Liver (tissue), 9 donors: Measurements from ENCODE around the gene ANKRD65. TPM values are rescaled to one million over a fixed set of nuclear protein-coding genes. Genes with fewer than 3 reads are reported as not detected.
A peak's percentile ranks its signal among the peaks of the same experiment; 100 is the strongest.
"Not testable (repeated sequence)": the region's sequence is repeated elsewhere in the genome, so short reads cannot be mapped to it uniquely, and the experiment has no call there.

ENCODE experiments used
- DNase-seq: peaks from one replicate; pipeline ENCODE4 v3.0.0-alpha.2; 2017; ENCODE audit warnings: low spot score
- H3K27ac ChIP-seq, 2 donors: one replicate each; pipeline ENCODE4 v1.7.0; 2013; ENCODE audit warnings: inconsistent platforms in 2 of 2, low read length in 2 of 2, control low read depth in 1 of 2, low read depth in 1 of 2, mild to moderate bottlenecking in 1 of 2
- H3K27me3 ChIP-seq, 4 donors: one replicate each; pipeline versions ENCODE4 v1.6.1 to v1.7.0; 2013; ENCODE audit warnings: low read length in 3 of 4, inconsistent platforms in 1 of 4, mild to moderate bottlenecking in 1 of 4, moderate library complexity in 1 of 4; ENCODE audit not compliant: control insufficient read depth in 4 of 4, insufficient read depth in 4 of 4
- H3K36me3 ChIP-seq, 4 donors: one replicate each; pipeline versions ENCODE4 v1.6.1 to v1.7.0; 2013; ENCODE audit warnings: low read length in 3 of 4, mild to moderate bottlenecking in 3 of 4, low read depth in 1 of 4, moderate library complexity in 1 of 4; ENCODE audit not compliant: control insufficient read depth in 4 of 4, insufficient read depth in 3 of 4
- H3K4me1 ChIP-seq, 4 donors: one replicate each; pipeline versions ENCODE4 v1.6.1 to v1.7.0; 2013; ENCODE audit warnings: low read length in 3 of 4, mild to moderate bottlenecking in 3 of 4, moderate library complexity in 1 of 4; ENCODE audit not compliant: control insufficient read depth in 4 of 4, insufficient read depth in 4 of 4
- H3K4me3 ChIP-seq, 3 donors: one replicate each; pipeline versions ENCODE4 v1.6.1 to v1.7.0; 2013; ENCODE audit warnings: low read length in 3 of 3, control low read depth in 1 of 3, low read depth in 1 of 3, mild to moderate bottlenecking in 1 of 3
- H3K9ac ChIP-seq, 2 donors: one replicate each; pipeline ENCODE4 v1.7.0; 2013; ENCODE audit warnings: low read length in 2 of 2, mild to moderate bottlenecking in 2 of 2, moderate library complexity in 2 of 2, control low read depth in 1 of 2, low read depth in 1 of 2
- H3K9me3 ChIP-seq, 4 donors: one replicate each; pipeline versions ENCODE4 v1.6.1 to v1.7.0; 2013; ENCODE audit warnings: low read length in 3 of 4; ENCODE audit not compliant: control insufficient read depth in 4 of 4
- CTCF ChIP-seq: fragments of 150-350 bp; IDR thresholded peaks from 2 replicates; pipeline ENCODE4 v1.5.1; 2017; ENCODE audit warnings: improper control_type of control experiment, low read depth, low read length; ENCODE audit not compliant: missing input control
- EGR1 ChIP-seq, 2 donors: IDR thresholded peaks; 2 replicates each; pipeline ENCODE4 v1.6.1; 2016 to 2018; ENCODE audit warnings: antibody characterized with exemption in 2 of 2, low read depth in 2 of 2
- FOXA1 ChIP-seq: IDR thresholded peaks from 2 replicates; pipeline ENCODE4 v1.6.1; 2016; ENCODE audit warnings: antibody characterized with exemption
- FOXA2 ChIP-seq: IDR thresholded peaks from 2 replicates; pipeline ENCODE4 v1.6.1; 2016; ENCODE audit warnings: antibody characterized with exemption
- GABPA ChIP-seq, 2 donors: IDR thresholded peaks in 1 of 2; conservative IDR thresholded peaks in 1 of 2; 2 replicates each; pipeline ENCODE4 v1.6.1; 2016; ENCODE audit warnings: antibody characterized with exemption in 2 of 2, mild to moderate bottlenecking in 1 of 2, moderate library complexity in 1 of 2
- HNF4A ChIP-seq, 2 donors: conservative IDR thresholded peaks; 2 replicates each; pipeline ENCODE4 v1.6.1; 2016; ENCODE audit warnings: antibody characterized with exemption in 2 of 2, mild to moderate bottlenecking in 2 of 2
- HNF4G ChIP-seq: IDR thresholded peaks from 2 replicates; pipeline ENCODE4 v1.6.1; 2016; ENCODE audit warnings: antibody characterized with exemption
- JUND ChIP-seq, 2 donors: IDR thresholded peaks; 2 replicates each; pipeline ENCODE4 v1.6.1; 2016; ENCODE audit warnings: antibody characterized with exemption in 2 of 2
- MAX ChIP-seq: IDR thresholded peaks from 2 replicates; pipeline ENCODE4 v1.6.1; 2016; ENCODE audit warnings: antibody characterized with exemption
- NR2F2 ChIP-seq: IDR thresholded peaks from 2 replicates; pipeline ENCODE4 v1.6.1; 2016; ENCODE audit warnings: antibody characterized with exemption
- RAD21 ChIP-seq, 2 donors: IDR thresholded peaks; 2 replicates each; pipeline ENCODE4 v1.6.1; 2016; ENCODE audit warnings: antibody characterized with exemption in 2 of 2, mild to moderate bottlenecking in 2 of 2
- RXRA ChIP-seq, 2 donors: IDR thresholded peaks; 2 replicates each; pipeline ENCODE4 v1.6.1; 2017 to 2018; ENCODE audit warnings: antibody characterized with exemption in 2 of 2, mild to moderate bottlenecking in 1 of 2
- SP1 ChIP-seq: IDR thresholded peaks from 2 replicates; pipeline ENCODE4 v1.6.1; 2018; ENCODE audit warnings: antibody characterized with exemption, mild to moderate bottlenecking
- TAF1 ChIP-seq: conservative IDR thresholded peaks from 2 replicates; pipeline ENCODE4 v1.6.1; 2016; ENCODE audit warnings: antibody characterized with exemption, mild to moderate bottlenecking
- YY1 ChIP-seq: IDR thresholded peaks from 2 replicates; pipeline ENCODE4 v1.6.1; 2016; ENCODE audit warnings: antibody characterized with exemption, mild to moderate bottlenecking
- whole genome bisulfite sequencing: extraction: QIAGEN DNeasy Blood & Tissue Kit; methylation state at CpG from one replicate; pipeline ENCODE4 v1.1.7; 2013; 5-methylcytosine and 5-hydroxymethylcytosine counted together
- polyA plus RNA-seq, 2 donors: library from polyadenylated mRNA; stranded (reverse) in 1 of 2; unstranded in 1 of 2; fragments of 200-250 nt in 1 of 2; fragments of >200 nt in 1 of 2; fragmentation: Nextera tagmentation in 1 of 2; extraction: Ambion mirVana in 1 of 2; gene quantifications; one replicate each; pipeline versions ENCODE4 v1.2.1 to v1.2.3, GENCODE V29; 2013 to 2015
- total RNA-seq, 2 donors: library from RNA; depleted of rRNA; stranded (reverse); fragments of >200 nt; gene quantifications; one replicate each; pipeline ENCODE4 v1.2.3, GENCODE V29; 2014
- TF ChIP-seq, protein P1 (sequence below): IDR thresholded peaks from 2 replicates; pipeline ENCODE4 v1.6.1; 2016; ENCODE audit warnings: antibody characterized with exemption
- TF ChIP-seq, protein P2 (sequence below): IDR thresholded peaks from 2 replicates; pipeline ENCODE4 v1.6.1; 2016; ENCODE audit warnings: antibody characterized with exemption
- TF ChIP-seq, protein P3 (sequence below): IDR thresholded peaks from 2 replicates; pipeline ENCODE4 v1.6.1; 2016; ENCODE audit warnings: antibody characterized with exemption, mild to moderate bottlenecking
- donor health status: healthy.
- donor health status: healthy.
- donor health status: healthy.
- donor health status: healthy.
- donor health status: healthy.

ANKRD65 gene
- total RNA-seq (under 1 TPM; 0.14 to 0.17 TPM), polyA plus RNA-seq (under 1 TPM; 0.30 to 0.31 TPM)

DNA sequence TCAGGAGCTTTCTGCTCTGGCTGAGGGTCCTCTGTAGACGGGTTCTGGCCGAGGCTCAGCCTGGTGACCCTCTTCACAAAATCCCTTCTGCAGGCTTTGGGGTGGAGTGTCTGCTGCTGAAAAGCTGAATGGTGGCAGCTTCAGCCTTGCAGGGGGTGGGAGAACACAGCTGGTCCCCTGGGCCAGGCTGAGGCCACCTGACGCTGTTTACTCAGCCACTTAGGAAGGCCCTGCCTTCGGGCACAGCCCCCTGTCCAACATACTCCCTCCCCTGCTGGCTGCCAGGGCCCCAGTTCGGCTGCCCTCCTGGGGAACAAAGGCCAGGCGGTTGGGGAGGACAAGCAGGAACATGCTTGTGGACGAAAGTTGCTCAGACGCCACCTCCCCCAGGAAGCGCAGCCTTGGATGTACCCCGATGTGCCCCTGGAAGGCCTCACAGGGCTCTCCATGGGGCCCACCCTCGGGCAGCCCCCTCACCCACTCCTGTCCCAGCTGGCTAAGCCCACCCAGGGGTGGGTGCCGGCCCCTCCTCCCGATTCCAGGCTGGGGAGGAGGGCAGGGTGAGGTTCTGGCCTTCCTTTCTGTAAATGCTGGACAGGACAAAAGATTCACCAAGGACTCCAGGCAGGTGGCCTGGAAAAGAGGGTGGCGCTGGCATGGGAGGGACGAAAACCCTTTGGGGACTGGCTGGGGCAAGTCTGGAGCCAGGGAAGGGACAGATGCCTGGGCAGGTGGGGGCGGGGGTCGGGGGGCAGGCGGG lies at the start of gene ANKRD65:
TSS of gene ANKRD65 (minus strand) at position 130 of the 760 bp plus-strand sequence. CDS start 271 bp downstream, outside the sequence.
- no peak for TF ChIP-seq SP1
- TF ChIP-seq EGR1 (IDR thresholded peaks at IDR 0.05; ENCODE audit: low read depth in 2 of 2) = no peak
- TF ChIP-seq, protein P1, sequence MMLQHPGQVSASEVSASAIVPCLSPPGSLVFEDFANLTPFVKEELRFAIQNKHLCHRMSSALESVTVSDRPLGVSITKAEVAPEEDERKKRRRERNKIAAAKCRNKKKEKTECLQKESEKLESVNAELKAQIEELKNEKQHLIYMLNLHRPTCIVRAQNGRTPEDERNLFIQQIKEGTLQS = no peak
- no peak for TF ChIP-seq HNF4A (conservative IDR thresholded peaks at IDR 0.05)
- TF ChIP-seq, protein P2, sequence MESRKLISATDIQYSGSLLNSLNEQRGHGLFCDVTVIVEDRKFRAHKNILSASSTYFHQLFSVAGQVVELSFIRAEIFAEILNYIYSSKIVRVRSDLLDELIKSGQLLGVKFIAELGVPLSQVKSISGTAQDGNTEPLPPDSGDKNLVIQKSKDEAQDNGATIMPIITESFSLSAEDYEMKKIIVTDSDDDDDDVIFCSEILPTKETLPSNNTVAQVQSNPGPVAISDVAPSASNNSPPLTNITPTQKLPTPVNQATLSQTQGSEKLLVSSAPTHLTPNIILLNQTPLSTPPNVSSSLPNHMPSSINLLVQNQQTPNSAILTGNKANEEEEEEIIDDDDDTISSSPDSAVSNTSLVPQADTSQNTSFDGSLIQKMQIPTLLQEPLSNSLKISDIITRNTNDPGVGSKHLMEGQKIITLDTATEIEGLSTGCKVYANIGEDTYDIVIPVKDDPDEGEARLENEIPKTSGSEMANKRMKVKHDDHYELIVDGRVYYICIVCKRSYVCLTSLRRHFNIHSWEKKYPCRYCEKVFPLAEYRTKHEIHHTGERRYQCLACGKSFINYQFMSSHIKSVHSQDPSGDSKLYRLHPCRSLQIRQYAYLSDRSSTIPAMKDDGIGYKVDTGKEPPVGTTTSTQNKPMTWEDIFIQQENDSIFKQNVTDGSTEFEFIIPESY = no peak
- TF ChIP-seq MAX = no peak
- TF ChIP-seq NR2F2 = no peak
- TF ChIP-seq FOXA1 = no peak
- no peak for TF ChIP-seq CTCF
- no peak for TF ChIP-seq GABPA (IDR thresholded peaks at IDR 0.05 in 1 of 2, conservative IDR thresholded peaks at IDR 0.05 in 1 of 2)
- TF ChIP-seq YY1 = no peak
- no peak for TF ChIP-seq HNF4G
- TF ChIP-seq, protein P3, sequence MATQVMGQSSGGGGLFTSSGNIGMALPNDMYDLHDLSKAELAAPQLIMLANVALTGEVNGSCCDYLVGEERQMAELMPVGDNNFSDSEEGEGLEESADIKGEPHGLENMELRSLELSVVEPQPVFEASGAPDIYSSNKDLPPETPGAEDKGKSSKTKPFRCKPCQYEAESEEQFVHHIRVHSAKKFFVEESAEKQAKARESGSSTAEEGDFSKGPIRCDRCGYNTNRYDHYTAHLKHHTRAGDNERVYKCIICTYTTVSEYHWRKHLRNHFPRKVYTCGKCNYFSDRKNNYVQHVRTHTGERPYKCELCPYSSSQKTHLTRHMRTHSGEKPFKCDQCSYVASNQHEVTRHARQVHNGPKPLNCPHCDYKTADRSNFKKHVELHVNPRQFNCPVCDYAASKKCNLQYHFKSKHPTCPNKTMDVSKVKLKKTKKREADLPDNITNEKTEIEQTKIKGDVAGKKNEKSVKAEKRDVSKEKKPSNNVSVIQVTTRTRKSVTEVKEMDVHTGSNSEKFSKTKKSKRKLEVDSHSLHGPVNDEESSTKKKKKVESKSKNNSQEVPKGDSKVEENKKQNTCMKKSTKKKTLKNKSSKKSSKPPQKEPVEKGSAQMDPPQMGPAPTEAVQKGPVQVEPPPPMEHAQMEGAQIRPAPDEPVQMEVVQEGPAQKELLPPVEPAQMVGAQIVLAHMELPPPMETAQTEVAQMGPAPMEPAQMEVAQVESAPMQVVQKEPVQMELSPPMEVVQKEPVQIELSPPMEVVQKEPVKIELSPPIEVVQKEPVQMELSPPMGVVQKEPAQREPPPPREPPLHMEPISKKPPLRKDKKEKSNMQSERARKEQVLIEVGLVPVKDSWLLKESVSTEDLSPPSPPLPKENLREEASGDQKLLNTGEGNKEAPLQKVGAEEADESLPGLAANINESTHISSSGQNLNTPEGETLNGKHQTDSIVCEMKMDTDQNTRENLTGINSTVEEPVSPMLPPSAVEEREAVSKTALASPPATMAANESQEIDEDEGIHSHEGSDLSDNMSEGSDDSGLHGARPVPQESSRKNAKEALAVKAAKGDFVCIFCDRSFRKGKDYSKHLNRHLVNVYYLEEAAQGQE = no peak
- no peak for TF ChIP-seq RAD21 (IDR thresholded peaks at IDR 0.05)
- TF ChIP-seq JUND (IDR thresholded peaks at IDR 0.05) = no peak
- TF ChIP-seq FOXA2 = no peak
- TF ChIP-seq RXRA (IDR thresholded peaks at IDR 0.05) = no peak
- no peak for TF ChIP-seq TAF1
- peaks cover 0 to 8% (median 3%) of the 10 kb centered on the region in 4 donors for H3K4me1 ChIP-seq
- H3K36me3 ChIP-seq = no peaks in the 10 kb centered on the region
- peak within 1 kb of the TSS in 1 of 3 donors; percentile 49 for H3K4me3 ChIP-seq
- DNase-seq = no peak
- H3K9me3 ChIP-seq = no peaks in the 10 kb centered on the region
- no peak within 1 kb of the TSS for H3K9ac ChIP-seq
- no peaks in the 10 kb centered on the region for H3K27me3 ChIP-seq
- 89% methylated on average over 18 of the region's 18 CpGs for WGBS
- no peak within 1 kb of the TSS for H3K27ac ChIP-seq

- not testable (repeated sequence) for H3K9ac ChIP-seq, DNase-seq, H3K36me3 ChIP-seq, H3K27me3 ChIP-seq, H3K4me3 ChIP-seq, H3K9me3 ChIP-seq, H3K27ac ChIP-seq
- H3K4me1 ChIP-seq = peaks cover 6 to 15% (median 11%) of the 10 kb centered on the region in 4 donors
- 85% methylated on average over 38 of the region's 44 CpGs for WGBS
These were observed 47.3 kb upstream of the ANKRD65 start for GRCh38 chr1:1468196-1468985.
